Panc1 (cell line): ENCODE results near the gene C1QTNF12. TPM values are rescaled to one million over a fixed set of nuclear protein-coding genes. Genes with fewer than 3 reads are reported as not detected.

ENCODE experiments used
- ATAC-seq: fragments of 200-7000 bp; cut with Tn5 transposase; 2 replicates; pipeline ENCODE4 v1.9.1; 2020; ENCODE audit warnings: mild to moderate bottlenecking, moderate library complexity
- BruUV-seq: library from RNA; stranded (reverse); fragments of 400-500 nt; replicated peaks from 2 replicates; lab custom pipeline; 2021; lab: Mats Ljungman, UMichigan
- CTCF ChIA-PET: fragments of 300-600 bp; sonication (Branson Sonifier 250); formaldehyde crosslinking; loops from one replicate; lab custom pipeline; 2022; ENCODE audit warnings: antibody characterized with exemption; lab: Charles Lee
- POLR2A ChIA-PET: fragments of 300-600 bp; sonication (Branson Sonifier 250); formaldehyde crosslinking; loops from one replicate; lab custom pipeline; 2022; ENCODE audit warnings: antibody characterized with exemption; lab: Charles Lee
- DNase-seq: peaks from one replicate; pipeline ENCODE4 v3.0.0-alpha.2; 2010; ENCODE audit warnings: low read depth, low spot score
- H3K27ac ChIP-seq: 2 replicates; pipeline ENCODE4 v1.5.1; 2011; ENCODE audit warnings: mild to moderate bottlenecking, low read length, inconsistent platforms
- H3K27me3 ChIP-seq: fragments of 200-500 bp; sonication (Bioruptor generic); 2 replicates; pipeline ENCODE4 v1.6.0; 2014; ENCODE audit warnings: low read length, inconsistent platforms; ENCODE audit not compliant: control insufficient read depth, insufficient read depth
- H3K36me3 ChIP-seq: fragments of 200-500 bp; sonication (Bioruptor generic); 2 replicates; pipeline ENCODE4 v1.5.1; 2014; ENCODE audit warnings: inconsistent platforms, mild to moderate bottlenecking, low read length, moderate library complexity; ENCODE audit not compliant: control insufficient read depth, insufficient read depth
- H3K4me1 ChIP-seq: 2 replicates; pipeline ENCODE4 v1.5.1; 2011; ENCODE audit warnings: inconsistent platforms, mild to moderate bottlenecking, low read length, moderate library complexity; ENCODE audit not compliant: control insufficient read depth, insufficient read depth
- H3K4me3 ChIP-seq, 2 experiments: 2 replicates each; pipeline ENCODE4 v1.5.1; 2011 to 2012; ENCODE audit warnings: low read depth in 2 of 2, low read length in 2 of 2, mild to moderate bottlenecking in 2 of 2, inconsistent platforms in 1 of 2, moderate library complexity in 1 of 2
- H3K9me3 ChIP-seq: fragments of 200-500 bp; sonication (Bioruptor generic); 2 replicates; pipeline ENCODE4 v1.5.1; 2014; ENCODE audit warnings: low read depth, mild to moderate bottlenecking, inconsistent platforms, low read length, moderate library complexity; ENCODE audit not compliant: control insufficient read depth, insufficient read depth
- CTCF ChIP-seq: fragments of 450-650 bp; IDR thresholded peaks from 2 replicates; pipeline ENCODE4 v1.5.1; 2017; ENCODE audit warnings: mild to moderate bottlenecking
- POLR2AphosphoS5 ChIP-seq: IDR thresholded peaks from 2 replicates; pipeline ENCODE4 v1.6.1; 2012; ENCODE audit warnings: mild to moderate bottlenecking, low read depth, low read length, moderate library complexity
- REST ChIP-seq, 2 experiments: IDR thresholded peaks; 2 replicates each; pipeline ENCODE4 v1.6.1; 2011 to 2012; ENCODE audit warnings: low read depth in 2 of 2, control low read depth in 1 of 2, low read length in 1 of 2, mild to moderate bottlenecking in 1 of 2, moderate library complexity in 1 of 2; ENCODE audit not compliant: insufficient read depth in 1 of 2
- SIN3A ChIP-seq: IDR thresholded peaks from 2 replicates; pipeline ENCODE4 v1.6.1; 2012; ENCODE audit warnings: low read depth, mild to moderate bottlenecking, low read length, moderate library complexity, borderline replicate concordance; ENCODE audit not compliant: insufficient read depth
- TCF7L2 ChIP-seq: IDR thresholded peaks from 2 replicates; pipeline ENCODE4 v1.6.1; 2011; ENCODE audit warnings: mild to moderate bottlenecking, low read depth, low read length, inconsistent platforms
- in situ Hi-C: cut with HindIII; loops from 2 replicates; pipeline ENCODE4 v1.10.0; 2016; ENCODE audit warnings: low sequenced_read_pairs, low pct_unique_long_range_greater_than_20kb
- intact Hi-C: fragments of 100-400 bp; cut with micrococcal nuclease; formaldehyde crosslinking; loops from one replicate; pipeline ENCODE4 v1.10.0; 2022; ENCODE audit not compliant: unreplicated experiment
- total RNA-seq: library from RNA; stranded (reverse); gene quantifications from one replicate; pipeline ENCODE4 v1.2.1, GENCODE V29; 2021; ENCODE audit not compliant: unreplicated experiment

The C1QTNF12 gene
- total RNA-seq, 1 experiment from 2014 or later: 41.4 TPM

GRCh38 chr1:1275836-1276235, 29.3 kb upstream of the C1QTNF12 start:
- no peak overlapping the region for H3K4me3 ChIP-seq
- H3K36me3 ChIP-seq: no peaks in the 10 kb centered on the region; the same call in 1 of the 2 replicates
- in situ Hi-C loops: no loop called here
- no peaks in the 10 kb centered on the region for H3K27me3 ChIP-seq
- BruUV-seq: TSS peak; percentile 84
- POLR2A ChIA-PET: no interaction called here
- intact Hi-C loops: no loop called here
- H3K27ac ChIP-seq: no peak overlapping the region
- H3K9me3 ChIP-seq: no peaks in the 10 kb centered on the region
- CTCF ChIA-PET: no interaction called here
- H3K4me1 ChIP-seq: peaks cover 20% of the 10 kb centered on the region
- DNase-seq (no peak), ATAC-seq (no peak)
- TF ChIP-seq POLR2AphosphoS5 (no peak), CTCF (no peak), TCF7L2 (no peak), REST (IDR thresholded peaks at IDR 0.05; ENCODE audit: insufficient read depth in 1 of 2, low read depth in 2 of 2, low read length in 1 of 2) (no peak), SIN3A (no peak)

GRCh38 chr1:1274931-1275431, 28.5 kb upstream of the C1QTNF12 start:
- peaks cover 21% of the 10 kb centered on the region for H3K4me1 ChIP-seq
- H3K9me3 ChIP-seq: no peaks in the 10 kb centered on the region
- H3K27me3 ChIP-seq: no peaks in the 10 kb centered on the region
- no peak for TF ChIP-seq CTCF
- no peak for TF ChIP-seq TCF7L2
- TF ChIP-seq SIN3A: no peak
- TF ChIP-seq REST (IDR thresholded peaks at IDR 0.05; ENCODE audit: insufficient read depth in 1 of 2, low read depth in 2 of 2, low read length in 1 of 2): no peak
- no peak for TF ChIP-seq POLR2AphosphoS5
- DNase-seq (no peak), ATAC-seq (no peak)
- H3K36me3 ChIP-seq: no peaks in the 10 kb centered on the region; the same call in 1 of the 2 replicates
- in situ Hi-C loops (no loop called here), intact Hi-C loops (no loop called here)
- peak overlapping the region; percentile 68 to 97; a peak in 3 of 4 replicates for H3K4me3 ChIP-seq
- ChIA-PET CTCF (no interaction called here), POLR2A (interaction anchor here (0.7 kb wide), 1 partner anchor 129 kb away, joined by 7 read pairs; no protein-coding TSS in a partner anchor)
- no TSS peak for BruUV-seq
- H3K27ac ChIP-seq: peak overlapping the region; percentile 88
